HG03378 (cell line): Measurements from ENCODE around the gene MACO1.
"Not testable (repeated sequence)": the region's sequence is repeated elsewhere in the genome, so short reads cannot be mapped to it uniquely, and the experiment has no call there.

Experiments
- ATAC-seq: cut with Tn5 transposase; IDR thresholded peaks from one replicate; pipeline ENCODE4 v1.9.1; 2021; ENCODE audit warnings: mild to moderate bottlenecking, moderate library complexity; ENCODE audit not compliant: unreplicated experiment

The MACO1 gene

DNA sequence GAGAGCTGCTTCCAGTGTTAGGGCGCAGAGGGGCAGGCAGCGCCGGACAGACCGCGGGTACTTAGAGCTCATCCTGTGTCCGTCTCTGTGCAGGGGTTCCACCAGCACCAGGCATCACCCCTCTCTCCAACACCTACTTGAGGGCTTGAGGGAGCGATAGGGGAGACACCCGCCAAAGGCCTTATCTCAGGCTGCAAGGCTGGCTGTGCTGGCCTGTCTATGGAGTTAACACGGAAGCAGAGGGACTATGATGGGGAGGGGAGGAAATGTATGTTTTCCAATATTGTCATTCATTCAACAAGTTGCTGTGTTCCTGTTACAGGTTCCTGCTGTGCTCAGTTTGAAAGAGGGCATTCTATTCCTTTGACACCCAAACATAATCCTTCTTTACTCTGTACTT, 10.0 kb upstream of the MACO1 start, which contains the start of gene RHCE:
Gene RHCE (minus strand): TSS at position 111 of the 400 bp plus-strand sequence. CDS start 39 bp downstream, at position 72.
- not testable (repeated sequence) for ATAC-seq

DNA sequence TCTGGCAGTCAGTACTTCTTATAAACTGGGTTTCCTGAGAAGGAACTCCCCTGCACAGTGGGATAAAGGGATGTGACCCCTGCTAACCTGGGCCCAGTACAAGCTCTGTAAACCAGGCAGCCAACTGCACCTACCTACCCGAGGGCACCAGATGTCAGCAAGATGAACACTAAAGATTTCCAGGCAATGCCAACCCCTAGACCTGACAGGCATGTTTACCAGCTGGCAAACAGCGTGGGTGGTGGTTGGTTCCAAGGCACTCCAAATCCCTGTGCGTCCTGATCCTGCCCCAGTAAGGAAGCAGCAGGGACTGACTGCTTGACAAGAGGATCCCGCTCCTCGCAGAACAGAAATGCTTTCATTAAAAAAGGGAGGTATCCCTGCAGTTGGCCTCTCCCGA, 7.5 kb upstream of the MACO1 start:
- ATAC-seq = not testable (repeated sequence)

DNA sequence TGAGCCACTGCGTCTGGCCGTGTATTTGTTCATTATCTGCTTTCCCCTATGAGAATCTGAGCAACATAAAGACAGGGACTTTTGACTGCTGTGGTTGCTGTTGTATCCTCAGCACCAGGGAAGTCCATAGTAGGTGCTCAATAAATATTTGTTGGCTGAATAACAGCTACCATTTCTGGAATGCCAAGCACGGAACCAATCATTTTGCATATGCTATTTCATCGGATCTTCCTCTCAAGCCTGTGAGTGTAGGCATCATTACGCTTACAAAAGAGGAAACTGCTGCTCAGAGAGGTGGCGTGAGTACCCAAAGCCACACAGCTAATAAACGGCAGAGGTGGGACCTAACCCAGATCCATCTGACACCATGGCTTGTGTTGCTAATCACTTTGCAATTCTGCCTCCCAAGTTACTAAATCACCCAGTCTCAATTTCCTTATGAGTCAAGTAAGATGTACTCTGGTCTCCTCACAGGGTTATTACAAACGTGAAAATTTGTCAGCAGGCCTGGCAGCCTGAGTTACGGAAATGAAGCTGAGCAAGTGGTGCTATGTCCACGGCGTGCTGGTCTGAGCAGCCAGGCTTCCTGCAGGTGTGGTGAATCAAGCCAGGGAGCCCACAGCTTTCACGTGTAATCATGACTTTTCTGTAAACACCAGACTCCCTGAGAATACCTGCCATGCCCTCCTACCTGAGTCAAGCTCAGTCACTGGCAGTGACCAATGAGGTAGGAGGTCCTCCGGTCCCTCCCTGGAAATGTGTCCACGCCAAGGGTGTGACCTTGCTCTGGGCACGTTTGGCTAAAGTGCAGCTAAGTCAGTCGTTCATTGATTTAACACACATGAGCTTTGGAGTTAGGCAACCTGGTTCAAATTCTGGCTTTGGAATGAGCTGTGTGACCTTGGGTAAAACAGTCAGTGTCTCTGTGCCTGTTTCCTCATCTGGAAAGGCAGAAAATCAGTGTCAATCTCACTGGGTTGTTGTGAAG, 5.3 kb upstream of the MACO1 start:
- no peak for ATAC-seq

DNA sequence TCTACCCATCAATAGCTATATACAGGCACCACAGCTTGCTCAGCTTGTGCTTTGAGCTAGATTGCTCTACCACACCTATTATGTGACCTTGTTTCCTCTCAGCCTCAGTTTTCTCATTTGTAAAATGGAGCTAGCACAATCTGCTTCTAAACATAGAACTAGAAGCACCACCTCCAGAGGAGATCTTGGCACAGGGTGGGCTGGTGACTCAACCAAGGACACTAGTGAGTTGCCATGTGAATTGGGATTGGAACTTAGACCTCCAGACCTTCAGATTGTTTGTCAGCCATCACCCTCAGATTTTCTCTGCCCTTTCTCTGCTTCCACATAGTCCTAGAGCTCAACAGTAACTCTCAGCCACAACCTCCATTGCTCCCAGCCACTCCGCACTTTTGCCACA, 3.0 kb upstream of the MACO1 start:
- ATAC-seq = no peak

DNA sequence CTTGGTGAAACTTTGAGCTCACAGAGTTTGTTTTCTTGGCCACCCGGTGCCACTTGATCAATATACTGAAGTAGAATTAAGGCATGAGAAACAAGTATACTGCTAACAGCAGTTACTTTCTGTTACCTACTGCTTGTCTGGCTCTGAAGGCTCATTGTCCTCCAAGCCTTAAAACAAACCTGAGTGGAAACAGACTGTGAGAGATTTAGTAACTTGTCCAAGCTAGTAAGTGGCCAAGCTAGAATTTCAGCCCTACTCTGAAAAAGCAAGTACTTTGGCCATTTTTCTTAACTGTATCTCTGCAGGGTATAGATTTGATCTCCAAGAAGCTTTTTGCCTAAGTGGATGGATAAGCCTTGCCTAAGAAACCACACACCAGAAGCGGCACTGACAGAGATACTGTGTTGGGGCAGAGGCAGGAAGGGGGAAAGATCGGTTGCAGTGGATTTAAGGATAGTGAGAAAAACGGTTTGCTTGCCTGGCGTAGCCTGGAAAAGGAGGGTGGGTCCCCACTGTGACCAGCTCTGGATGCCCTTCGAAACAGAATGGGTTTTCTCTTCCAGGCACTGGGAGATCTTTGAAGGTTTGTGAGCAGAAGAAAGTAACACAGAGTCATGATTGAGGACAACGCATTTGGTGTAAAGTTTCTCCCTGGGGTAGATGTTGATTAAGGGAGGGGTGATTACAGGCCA, 2.1 kb upstream of the MACO1 start:
- no peak for ATAC-seq

DNA sequence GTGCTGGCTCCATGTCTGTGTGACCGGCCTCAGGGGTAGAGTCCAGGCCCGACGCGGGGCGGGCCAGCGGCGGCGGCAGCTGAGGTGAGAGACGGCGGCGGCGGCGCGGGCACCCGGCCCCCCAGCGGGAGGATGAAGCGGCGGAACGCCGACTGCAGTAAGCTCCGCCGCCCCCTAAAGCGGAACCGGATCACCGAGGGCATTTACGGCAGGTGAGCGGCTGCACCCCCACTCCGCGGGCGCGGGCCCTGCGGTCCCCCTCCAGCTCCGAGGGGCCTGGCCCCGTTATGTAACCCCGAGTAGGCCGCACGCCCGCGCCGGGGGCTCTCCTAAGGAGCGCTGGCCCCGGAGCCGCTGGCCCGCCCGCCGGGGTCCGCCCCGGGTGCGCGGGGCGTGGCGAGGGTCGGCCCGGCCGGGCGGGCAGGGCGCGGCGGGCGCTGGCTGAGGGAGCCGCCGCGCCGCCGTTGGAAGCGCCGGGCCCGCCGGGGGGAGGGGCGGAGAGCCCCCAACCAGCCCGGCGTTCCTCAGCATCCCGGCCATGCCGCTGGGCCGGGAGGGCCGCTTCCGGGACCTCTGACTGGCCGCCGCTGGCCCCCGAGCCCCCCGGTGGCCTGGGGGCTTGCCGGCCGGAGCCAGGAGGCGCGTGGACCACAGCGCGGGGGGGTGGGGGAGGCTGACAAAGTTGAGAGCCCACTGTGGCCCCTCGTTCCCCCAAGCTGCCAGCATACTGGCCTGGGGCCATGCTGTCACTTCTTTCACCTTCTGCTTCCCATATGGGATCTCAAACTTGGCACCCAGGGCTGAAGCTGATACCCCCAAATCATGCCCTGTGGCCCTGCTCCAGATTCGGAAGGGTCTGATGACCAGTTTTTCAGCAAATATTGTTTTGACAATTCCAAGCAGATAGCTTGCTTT, 527 bp downstream of the MACO1 start:
- ATAC-seq = peak; percentile 1

DNA sequence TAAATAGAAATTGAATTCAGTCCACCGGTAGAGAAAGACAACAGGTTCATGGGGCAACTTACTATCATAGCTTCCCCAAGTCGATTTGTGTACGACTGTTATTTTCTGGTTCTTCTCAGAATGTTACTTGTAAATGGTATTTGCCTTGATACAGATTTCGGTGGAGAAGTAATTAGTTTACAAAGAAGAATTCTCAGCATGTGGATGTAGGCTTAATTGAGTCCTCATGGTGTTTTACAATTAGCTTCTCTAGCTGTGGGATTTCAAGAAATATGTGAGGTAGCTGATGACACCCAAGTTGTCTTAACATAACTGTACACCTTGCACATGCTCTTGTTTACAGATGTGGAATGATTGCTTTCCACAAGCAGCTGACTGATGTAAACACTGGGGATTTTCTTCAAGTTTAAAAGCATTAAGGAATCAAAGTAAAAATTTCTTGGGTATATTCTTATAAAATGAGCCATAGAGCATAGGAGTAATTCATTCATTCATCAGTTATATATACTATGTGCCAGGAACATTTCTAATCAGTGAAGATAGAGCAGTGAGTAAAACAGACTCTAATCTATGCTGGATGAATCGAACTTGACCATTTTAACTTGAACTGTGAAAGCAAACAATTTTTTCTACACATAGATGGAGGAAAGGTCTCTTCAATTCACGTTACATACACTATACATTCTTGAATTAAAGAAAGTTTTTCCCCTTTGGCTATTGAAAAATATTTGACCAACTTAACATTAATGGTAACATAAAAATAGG, 1.4 kb downstream of the MACO1 start:
- ATAC-seq = no peak

DNA sequence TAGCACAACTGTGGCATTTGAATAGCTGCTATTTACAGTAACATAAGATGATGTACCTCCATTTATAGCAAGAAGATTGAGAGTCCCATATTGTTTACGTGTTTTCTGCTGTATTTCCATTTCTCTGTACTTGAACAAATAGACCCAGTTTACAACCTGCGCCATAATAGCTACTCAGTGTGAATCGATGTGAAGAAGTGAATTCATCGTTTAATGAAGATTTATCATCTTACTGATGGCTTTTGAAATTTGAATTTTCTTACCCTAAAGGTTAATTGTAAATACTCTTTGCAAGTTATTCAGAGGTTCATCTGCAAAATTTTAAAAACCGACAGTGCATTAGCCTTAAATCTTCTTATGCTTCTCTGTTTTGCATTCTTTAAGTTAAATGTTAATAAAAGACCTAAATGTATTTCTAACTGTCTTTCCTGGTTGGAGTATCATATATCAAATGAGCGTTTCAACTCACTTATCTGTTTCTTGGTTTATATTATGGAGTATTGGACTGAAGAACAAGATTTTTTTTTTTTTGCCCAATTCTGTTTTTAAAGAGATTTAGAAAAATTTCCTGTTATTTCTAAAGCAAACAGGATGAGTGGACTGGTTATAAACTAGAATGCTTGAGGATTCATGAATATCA, 2.2 kb downstream of the MACO1 start:
- ATAC-seq = no peak

DNA sequence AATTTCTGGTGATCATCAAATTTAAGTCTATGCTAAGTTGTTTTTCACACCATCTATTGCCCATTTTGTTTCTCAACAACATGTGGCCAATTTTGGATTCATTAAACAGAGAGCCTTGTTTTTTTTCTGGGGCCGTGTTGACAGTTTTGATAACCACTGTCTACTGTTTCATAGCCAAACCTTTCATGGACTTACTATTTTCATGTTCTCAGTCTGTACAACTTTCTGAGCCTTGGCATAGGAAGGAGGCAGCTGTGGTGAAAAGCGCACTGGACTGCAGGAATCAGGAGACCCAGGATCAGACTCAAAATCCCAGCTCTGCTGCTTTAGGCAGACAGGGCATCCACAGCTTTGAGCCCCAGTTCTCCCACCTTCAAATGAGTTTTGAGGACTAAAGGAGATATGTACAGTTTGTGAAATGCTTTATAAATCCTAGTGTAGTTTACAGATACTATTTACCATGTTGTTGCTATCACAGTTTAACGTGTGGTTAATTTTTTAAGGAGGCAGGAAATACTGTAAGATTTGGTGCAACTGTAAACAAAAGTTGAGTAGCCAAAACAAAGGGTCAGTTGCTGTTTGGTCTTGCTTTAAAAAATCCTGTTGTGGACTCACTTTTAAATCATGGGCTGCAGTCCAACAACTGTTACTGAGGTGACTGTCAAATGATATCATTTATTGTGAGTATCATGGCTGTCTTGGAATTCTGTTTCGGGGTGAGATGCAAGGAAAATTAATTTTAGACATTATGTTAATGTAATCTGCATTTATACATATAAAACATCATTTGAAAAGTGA, 2.9 kb downstream of the MACO1 start:
- ATAC-seq = no peak

DNA sequence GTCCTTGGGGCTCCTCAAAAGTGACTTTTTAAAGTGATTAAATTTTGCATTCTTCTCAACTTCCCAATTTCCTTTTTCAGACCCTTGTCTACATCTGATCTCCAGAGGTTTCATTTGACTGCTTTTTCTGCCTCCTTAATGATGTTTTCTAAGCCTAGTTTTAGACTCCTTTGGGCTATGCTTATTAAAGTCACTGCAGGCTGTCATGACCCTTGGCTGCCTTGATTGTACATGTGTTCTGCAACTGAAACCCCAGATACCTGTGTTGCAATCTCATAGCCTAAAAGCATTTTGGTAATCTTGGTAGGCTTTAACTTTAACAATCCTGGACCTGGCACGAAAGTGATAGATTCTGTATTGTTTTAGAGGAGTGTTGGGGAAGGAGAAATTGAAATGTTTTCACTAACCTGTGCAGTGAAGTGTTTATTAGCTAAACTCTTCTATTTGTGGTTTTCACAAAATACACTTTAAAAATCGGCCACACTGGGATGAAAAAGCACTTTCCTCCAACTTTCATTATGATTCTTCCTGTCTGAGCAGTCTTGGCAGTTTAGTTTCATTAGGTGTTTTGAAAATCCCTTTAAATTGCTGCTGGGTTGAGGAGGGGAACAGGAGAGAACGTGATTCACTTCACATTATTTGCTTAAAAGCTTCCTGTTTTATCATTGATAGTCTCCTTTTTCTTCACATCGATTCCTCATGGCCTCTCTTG, 4.9 kb downstream of the MACO1 start:
- ATAC-seq = no peak

DNA sequence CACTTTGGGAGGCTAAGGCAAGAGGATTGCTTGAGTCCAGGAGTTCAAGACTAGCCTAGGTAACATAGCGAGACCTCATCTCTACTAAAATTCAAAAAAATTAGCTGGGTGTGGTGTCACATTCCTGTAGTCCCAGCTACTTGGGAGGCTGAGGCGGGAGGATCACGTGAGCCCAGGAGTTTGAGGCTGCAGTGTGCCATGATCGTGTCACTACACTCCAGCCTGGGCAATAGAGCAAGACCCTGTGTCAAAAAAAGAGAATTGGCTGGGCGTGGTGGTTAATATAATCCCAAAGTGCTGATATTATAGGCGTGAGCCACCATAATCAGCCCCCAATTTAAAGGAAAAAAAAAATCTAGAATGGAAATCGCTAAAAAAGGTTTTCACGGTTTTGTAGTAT, 7.0 kb downstream of the MACO1 start:
- ATAC-seq = no peak

DNA sequence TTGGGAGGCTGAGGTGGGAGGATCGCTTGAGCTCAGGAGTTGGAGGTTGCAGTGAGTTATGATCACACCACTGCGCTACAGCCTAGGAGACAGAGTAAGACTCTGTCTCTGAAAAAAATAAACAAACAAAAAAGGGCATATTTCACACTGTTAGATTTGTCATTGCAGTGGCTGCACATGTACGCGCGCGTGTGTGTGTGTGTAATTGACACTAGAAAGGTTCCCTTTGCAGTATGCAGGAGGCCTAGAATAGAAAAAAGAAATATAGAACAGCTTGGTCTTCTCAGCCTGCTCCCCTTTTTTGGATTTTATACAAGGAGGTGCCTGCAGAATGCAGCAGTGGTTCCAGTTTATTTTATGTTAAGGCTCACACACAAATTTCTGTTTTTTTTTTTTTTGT, 8.6 kb downstream of the MACO1 start:
- no peak for ATAC-seq

DNA sequence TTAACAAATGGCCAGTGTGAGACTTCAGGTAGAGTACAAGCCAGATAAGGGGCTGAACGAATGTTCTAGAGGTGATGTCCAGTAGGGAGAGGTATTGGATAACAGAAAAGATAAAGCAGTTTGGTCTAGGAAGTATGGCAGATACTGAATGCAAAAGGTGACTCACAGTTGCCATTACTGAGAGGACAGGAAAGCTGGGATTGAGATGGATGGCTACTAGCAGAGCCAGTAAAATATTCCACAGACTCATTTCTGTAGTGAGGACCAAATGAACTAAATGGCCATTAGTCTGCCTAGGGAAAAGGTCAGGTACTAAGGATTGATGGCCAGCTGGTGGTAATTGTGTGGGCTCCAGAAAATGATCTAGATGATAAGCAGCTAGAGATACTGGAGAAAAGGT, 11.5 kb downstream of the MACO1 start:
- no peak for ATAC-seq

DNA sequence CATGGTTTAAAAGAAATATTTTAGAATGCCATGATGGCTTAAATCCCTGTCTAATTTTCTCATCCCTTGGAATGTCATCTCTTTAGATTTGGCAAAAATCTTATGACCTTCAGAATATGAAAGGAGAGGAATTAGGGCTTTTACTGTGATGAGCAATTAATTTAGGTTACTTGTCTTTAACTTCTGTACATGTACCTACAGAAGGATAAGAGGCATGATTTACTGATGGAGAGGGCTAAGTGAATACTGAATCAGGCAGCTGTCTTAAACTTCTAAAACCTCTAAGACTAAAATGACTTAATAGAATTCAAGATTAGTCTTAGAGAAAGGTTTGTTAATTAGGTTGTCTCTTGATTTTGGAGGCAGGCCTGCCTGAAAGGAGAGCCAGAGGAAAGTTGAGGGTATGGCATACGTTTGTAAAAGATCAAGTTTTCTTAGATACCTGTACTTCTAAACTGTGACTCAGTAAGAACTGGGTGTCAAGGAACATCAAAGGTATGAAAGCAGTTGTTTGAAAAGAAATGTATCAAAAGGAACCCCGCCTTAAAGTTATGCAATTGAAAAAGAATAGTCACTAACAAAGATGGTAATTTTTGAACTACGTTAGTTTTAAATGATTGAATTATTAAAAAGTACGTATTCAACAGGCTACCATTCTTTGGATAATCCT, 12.5 kb downstream of the MACO1 start:
- no peak for ATAC-seq

DNA sequence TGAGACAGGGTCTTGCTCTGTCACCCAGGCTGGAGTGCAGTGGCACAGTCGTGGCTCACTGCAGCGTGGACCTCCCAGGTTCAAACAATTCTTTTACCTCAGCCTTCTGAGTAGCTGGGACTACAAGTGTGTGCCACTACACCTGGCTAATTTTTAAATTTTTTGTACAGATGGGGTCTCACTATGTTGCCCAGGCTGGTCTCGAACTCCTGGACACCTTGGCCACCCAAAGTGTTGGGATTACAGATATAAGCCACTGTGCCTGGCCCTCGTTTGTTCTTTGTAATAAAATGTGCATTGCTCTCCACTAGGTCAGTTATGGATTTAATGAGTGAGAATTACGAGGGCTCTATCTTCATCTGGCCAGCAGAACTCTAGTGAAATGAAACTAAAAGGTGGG, 13.9 kb downstream of the MACO1 start:
- not testable (repeated sequence) for ATAC-seq

DNA sequence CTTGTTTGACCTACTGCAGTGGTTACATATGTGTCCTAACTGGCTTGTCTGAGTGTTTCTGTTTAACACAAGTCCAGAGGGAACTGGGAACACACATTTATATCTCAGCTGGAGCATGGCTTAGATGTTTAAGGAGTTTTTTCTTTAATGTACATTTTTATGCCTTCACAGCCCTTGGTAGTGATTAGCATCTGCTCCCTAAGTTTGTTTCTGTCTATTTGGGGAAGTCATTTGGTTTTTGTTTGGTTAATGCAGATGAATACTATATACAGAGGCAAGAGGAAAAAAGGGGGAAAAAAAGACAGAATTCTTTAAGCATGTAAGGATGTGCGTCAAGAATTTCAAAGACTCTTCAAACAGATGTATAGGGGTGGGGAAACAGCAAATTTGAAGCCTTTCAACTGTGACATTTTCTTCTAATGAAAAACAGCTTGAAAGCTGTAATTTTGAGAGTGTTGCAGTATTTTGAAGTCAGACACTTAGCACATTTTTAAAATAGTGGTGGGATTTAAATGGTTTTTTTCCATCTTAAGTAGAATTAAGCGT, 15.4 kb downstream of the MACO1 start:
- ATAC-seq = no peak

DNA sequence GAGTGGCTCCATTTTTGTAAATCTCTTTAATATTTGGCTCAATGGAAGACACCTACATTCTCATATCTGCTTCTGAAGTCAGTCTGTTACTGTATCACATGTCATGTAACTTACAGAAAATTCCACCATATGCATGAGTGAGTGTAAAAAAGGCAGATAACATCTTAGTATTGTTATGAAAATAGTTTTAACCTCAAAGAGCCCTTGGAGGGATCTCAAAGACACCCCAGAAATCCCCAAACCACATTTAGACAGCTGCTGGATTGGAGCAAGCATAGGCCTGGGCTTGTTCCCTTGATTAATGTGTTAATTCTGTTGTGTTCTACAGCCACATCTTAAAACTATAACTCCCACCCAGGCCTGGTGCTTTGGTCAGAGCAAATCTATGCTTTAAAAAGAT, 16.9 kb downstream of the MACO1 start:
- peak; percentile 68 for ATAC-seq
